OCI-LY7 (cell line): ENCODE measurements around the gene LZTS3.

ENCODE experiments used
- CTCF ChIP-seq: fragments of 200-600 bp; sonication (generic); conservative IDR thresholded peaks from 2 replicates; pipeline ENCODE4 v1.5.1; 2014; ENCODE audit warnings: mild to moderate bottlenecking, antibody characterized with exemption, low read length, moderate library complexity, mixed read lengths
- EZH2phosphoT487 ChIP-seq: fragments of 200-600 bp; sonication (generic); IDR thresholded peaks from 2 replicates; pipeline ENCODE4 v1.6.1; 2018; ENCODE audit warnings: low read depth, borderline replicate concordance, mild to moderate bottlenecking, mixed run types, antibody characterized with exemption, low read length, moderate library complexity, mixed read lengths

- TF ChIP-seq CTCF (no peak), EZH2phosphoT487 (no peak)
Measured at GRCh38 chr20:3141757-3142156, 31.6 kb downstream of the LZTS3 start.
